IPS-20b (cell line): ENCODE results near the gene CD2AP.
"Not testable (repeated sequence)": the region's sequence is repeated elsewhere in the genome, so short reads cannot be mapped to it uniquely, and the experiment has no call there.

Source experiments
- H3K27ac ChIP-seq: one replicate; pipeline ENCODE4 v1.5.1; 2013; ENCODE audit warnings: low read length
- H3K27me3 ChIP-seq: 2 replicates; pipeline ENCODE4 v1.6.1; 2013; ENCODE audit warnings: mild to moderate bottlenecking, low read length, inconsistent platforms; ENCODE audit not compliant: insufficient read depth
- H3K36me3 ChIP-seq: 2 replicates; pipeline ENCODE4 v1.6.1; 2013; ENCODE audit warnings: low read depth, mild to moderate bottlenecking, inconsistent platforms, low read length, moderate library complexity; ENCODE audit not compliant: insufficient read depth
- H3K4me1 ChIP-seq: 2 replicates; pipeline ENCODE4 v1.6.1; 2013; ENCODE audit warnings: mild to moderate bottlenecking, control low read depth, inconsistent platforms, low read length, moderate library complexity; ENCODE audit not compliant: insufficient read depth
- H3K4me3 ChIP-seq: 2 replicates; pipeline ENCODE4 v1.5.1; 2013; ENCODE audit warnings: mild to moderate bottlenecking, low read length, inconsistent platforms
- H3K9ac ChIP-seq: 2 replicates; pipeline ENCODE4 v1.6.1; 2013; ENCODE audit warnings: low read depth, mild to moderate bottlenecking, inconsistent platforms, low read length, moderate library complexity
- H3K9me3 ChIP-seq: 2 replicates; pipeline ENCODE4 v1.6.1; 2013; ENCODE audit warnings: mild to moderate bottlenecking, low read depth, low read length, inconsistent platforms; ENCODE audit not compliant: insufficient read depth

CD2AP gene, protein sequence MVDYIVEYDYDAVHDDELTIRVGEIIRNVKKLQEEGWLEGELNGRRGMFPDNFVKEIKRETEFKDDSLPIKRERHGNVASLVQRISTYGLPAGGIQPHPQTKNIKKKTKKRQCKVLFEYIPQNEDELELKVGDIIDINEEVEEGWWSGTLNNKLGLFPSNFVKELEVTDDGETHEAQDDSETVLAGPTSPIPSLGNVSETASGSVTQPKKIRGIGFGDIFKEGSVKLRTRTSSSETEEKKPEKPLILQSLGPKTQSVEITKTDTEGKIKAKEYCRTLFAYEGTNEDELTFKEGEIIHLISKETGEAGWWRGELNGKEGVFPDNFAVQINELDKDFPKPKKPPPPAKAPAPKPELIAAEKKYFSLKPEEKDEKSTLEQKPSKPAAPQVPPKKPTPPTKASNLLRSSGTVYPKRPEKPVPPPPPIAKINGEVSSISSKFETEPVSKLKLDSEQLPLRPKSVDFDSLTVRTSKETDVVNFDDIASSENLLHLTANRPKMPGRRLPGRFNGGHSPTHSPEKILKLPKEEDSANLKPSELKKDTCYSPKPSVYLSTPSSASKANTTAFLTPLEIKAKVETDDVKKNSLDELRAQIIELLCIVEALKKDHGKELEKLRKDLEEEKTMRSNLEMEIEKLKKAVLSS

DNA sequence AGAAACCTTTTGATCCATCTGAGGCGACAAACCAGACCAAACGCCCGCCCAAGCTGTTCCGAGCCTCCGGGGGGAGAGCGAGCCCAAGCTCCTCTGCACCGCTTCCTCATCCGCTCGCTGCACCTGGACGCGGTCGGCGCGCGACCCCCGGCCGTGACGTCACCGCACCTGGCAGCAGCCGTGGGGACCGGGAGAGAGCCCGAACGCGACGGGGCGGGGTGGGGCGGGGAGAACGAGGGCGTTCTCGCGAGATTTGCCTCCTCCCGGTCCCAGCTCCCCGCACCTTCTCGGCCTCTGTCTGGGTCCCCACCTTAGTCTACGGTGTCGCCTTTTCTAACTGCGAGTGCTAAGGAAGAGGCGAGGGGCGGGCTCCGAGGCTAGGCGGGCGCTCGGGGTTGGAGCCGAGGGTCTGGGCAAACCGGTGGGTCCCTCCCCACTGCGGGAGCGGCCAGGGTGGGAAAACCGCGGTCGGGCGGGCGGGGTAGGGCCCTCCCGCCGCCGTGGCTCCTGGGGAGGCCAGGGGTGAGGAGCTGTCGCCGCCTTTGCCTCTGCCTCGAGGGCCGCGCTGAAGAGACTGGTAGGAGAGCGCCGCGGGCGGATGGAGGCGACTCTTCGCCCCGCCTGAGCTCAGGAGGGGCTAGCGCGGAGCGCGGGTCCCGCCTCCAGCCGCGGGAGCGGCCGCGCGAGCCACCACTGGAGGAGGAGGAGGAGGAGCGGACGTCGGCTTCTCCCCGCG, at the start of gene CD2AP:
CD2AP (plus strand) TSS at position 293 of the 736 bp plus-strand sequence. CDS start 456 bp downstream, outside the sequence.
- Histone ChIP-seq H3K9ac (peak within 1 kb of the TSS; percentile 93), H3K27ac (peak within 1 kb of the TSS; percentile 69), H3K27me3 (no peaks in the 10 kb centered on the region), H3K36me3 (no peaks in the 10 kb centered on the region), H3K4me3 (peak within 1 kb of the TSS; percentile 90), H3K4me1 (peaks cover 20% of the 10 kb centered on the region; the same call in 1 of the 2 replicates), H3K9me3 (no peaks in the 10 kb centered on the region)

DNA sequence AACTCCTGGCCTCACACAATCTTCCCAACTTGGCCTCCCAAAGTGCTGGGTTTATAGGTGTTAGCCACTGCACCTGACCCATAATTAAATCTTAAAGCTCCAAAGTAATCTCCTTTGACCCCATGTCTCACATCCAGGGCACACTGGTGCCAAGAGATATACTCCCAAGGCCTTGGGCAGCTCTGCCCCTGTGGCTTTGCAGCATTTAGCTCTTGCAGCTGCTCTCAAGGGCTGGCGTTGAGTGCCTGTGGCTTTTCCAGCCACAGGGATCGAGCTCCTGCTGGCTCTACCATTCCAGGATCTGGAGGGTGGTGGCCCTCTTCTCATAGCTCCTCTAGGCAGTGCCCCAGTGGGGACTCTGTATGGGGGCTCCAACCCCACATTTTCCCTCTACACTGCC, 49.3 kb upstream of the CD2AP start:
- Histone ChIP-seq H3K9ac (peak overlapping the region; percentile 53; the same call in 1 of the 2 replicates), H3K27ac (peak overlapping the region; percentile 88), H3K36me3 (0 out of 2 replicates have a peak, but pooled peaks cover 3% of the 10 kb centered on the region), H3K4me1 (peaks cover 9% of the 10 kb centered on the region), H3K27me3 (no peaks in the 10 kb centered on the region), H3K4me3 (no peak overlapping the region; the same call in 1 of the 2 replicates), H3K9me3 (peaks cover 12% of the 10 kb centered on the region)

DNA sequence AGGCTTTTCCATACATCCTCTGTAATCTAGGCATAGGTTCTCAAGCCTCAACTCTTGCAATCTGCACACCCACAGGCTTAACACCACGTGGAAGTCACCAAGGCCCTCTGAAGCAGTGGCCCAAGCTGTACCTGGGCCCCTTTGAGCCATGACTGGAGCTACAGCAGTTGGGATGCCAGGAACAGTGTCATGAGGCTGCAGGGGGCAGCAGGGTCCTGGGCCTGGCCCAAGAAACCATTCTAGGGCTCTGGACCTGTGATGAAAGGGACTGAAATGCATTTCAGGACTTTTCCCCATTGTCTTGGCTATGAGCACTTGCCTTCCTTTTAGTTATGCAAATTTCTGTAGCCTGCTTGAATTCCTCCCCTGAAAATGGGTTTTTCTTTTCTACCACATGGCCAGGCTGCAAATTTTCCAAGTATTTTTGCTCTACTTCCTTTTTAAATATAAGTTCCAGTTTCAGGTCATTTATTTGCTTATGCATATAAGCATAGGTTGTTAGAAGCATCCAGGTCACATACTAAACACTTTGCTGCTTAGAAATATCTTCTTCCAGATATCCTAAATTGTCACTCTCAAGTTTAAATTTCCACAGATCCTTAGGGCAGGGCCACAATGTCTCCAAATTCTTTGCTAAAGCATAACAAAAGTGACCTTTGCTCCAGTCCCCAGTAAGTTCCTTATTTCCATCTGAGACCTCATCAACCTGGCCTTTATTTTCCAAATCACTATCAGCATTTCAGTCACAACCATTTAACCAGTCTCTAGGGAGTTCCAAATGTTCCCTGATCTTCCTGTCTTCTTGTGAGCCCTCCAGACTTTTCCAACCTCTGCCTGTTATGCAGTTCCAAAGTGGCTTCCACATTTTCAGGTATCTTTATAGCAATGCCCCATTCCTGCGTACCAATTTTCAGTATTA, 48.6 kb upstream of the CD2AP start:
- Histone ChIP-seq H3K36me3 (0 out of 2 replicates have a peak, but pooled peaks cover 3% of the 10 kb centered on the region), H3K4me1 (peaks cover 9% of the 10 kb centered on the region), H3K4me3 (peak overlapping the region; percentile 28), H3K9ac (peak overlapping the region; percentile 53; the same call in 1 of the 2 replicates), H3K27me3 (no peaks in the 10 kb centered on the region), H3K9me3 (peaks cover 12% of the 10 kb centered on the region), H3K27ac (peak overlapping the region; percentile 88)

DNA sequence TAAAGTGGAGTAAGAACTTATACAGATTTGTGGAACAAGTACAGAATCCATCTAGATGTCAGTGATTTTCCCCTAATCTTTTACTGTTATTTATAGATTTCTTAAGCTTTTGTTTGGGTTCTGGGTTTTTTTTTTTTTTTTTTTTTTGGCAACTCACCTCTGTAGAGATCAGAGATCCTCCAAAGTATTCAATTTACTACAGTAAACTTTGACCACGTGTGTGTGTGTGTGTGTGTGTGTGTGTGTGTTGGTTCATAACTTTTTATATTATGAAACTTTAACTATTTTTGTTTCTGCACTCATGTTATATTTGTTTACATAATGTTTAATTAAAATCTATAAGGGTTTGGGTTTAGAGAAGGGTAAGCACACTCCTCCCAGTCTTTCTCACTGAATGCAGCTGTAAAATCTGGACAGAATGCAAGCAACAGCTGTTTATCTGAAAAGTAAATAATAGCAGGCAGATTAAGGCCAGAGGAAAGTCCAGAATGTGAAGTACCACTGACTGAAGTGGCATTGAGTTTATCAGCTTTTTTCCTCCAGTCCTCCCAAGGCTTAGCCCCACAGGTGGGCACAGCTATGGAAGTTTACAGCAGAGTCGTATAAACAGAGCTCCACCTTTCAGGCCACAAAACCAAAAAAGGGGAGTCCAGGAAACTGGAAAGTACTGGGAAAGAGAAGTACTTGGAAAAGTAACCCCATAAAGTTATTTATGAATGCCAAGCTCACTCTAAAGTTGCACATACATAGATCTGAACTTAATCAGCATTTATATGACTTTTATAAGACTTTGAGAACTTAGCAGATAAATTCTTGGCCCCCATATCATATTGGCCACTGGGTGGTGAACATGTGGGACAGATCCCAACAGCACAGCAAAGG, 43.0 kb upstream of the CD2AP start:
- H3K4me3 ChIP-seq, result no peak overlapping the region

DNA sequence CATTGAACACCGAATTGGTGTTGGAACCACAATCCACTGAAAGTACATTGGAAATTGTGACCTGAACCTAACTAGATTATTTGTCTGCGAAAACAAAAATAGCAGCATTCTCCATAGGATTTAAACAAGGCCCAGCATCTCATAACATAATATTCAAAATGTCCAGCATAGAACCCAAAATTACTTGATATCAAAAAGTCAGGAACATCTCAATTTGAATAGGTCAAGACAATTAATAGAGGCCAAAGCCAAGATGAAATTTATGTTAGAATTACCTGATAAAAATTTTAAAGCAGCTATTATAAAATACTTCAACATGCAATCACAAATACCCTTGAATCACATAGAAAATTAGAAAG, 42.4 kb upstream of the CD2AP start:
- H3K9me3 ChIP-seq, result no peaks in the 10 kb centered on the region

More for the DNA sequence above, 43.0 kb upstream of the CD2AP start:
- H3K27me3 ChIP-seq, result no peaks in the 10 kb centered on the region
- no peak overlapping the region for H3K9ac ChIP-seq
- peaks cover 4% of the 10 kb centered on the region for H3K4me1 ChIP-seq
- no peaks in the 10 kb centered on the region for H3K36me3 ChIP-seq
- H3K9me3 ChIP-seq, result no peaks in the 10 kb centered on the region
- no peak overlapping the region for H3K27ac ChIP-seq

DNA sequence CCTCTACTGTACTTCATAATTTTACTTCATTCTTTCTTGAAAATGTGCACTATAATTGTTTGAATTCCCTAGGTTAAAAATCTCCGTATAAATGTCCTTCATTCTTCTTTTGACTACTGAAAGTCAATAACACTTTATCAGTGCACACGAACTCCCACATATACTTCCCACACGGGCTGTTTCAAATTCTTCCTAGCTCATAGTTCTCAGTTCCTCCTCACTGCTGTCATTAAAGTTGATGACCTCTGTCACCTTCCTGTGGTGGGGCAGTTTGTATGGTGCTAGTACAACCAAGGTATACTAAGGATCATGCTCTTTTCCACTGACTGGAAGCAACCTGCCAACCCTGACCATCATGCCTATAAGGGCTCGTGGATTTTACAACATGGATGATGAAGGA, 40.0 kb upstream of the CD2AP start:
- no peaks in the 10 kb centered on the region for H3K27me3 ChIP-seq
- H3K9ac ChIP-seq, result no peak overlapping the region
- no peaks in the 10 kb centered on the region for H3K4me1 ChIP-seq
- no peaks in the 10 kb centered on the region for H3K9me3 ChIP-seq
- H3K4me3 ChIP-seq, result no peak overlapping the region
- H3K27ac ChIP-seq, result no peak overlapping the region
- no peaks in the 10 kb centered on the region for H3K36me3 ChIP-seq

More for the DNA sequence above, 42.4 kb upstream of the CD2AP start:
- Histone ChIP-seq H3K4me3 (no peak overlapping the region), H3K4me1 (no peaks in the 10 kb centered on the region; the same call in 1 of the 2 replicates), H3K36me3 (no peaks in the 10 kb centered on the region), H3K27ac (no peak overlapping the region), H3K27me3 (no peaks in the 10 kb centered on the region), H3K9ac (no peak overlapping the region)

DNA sequence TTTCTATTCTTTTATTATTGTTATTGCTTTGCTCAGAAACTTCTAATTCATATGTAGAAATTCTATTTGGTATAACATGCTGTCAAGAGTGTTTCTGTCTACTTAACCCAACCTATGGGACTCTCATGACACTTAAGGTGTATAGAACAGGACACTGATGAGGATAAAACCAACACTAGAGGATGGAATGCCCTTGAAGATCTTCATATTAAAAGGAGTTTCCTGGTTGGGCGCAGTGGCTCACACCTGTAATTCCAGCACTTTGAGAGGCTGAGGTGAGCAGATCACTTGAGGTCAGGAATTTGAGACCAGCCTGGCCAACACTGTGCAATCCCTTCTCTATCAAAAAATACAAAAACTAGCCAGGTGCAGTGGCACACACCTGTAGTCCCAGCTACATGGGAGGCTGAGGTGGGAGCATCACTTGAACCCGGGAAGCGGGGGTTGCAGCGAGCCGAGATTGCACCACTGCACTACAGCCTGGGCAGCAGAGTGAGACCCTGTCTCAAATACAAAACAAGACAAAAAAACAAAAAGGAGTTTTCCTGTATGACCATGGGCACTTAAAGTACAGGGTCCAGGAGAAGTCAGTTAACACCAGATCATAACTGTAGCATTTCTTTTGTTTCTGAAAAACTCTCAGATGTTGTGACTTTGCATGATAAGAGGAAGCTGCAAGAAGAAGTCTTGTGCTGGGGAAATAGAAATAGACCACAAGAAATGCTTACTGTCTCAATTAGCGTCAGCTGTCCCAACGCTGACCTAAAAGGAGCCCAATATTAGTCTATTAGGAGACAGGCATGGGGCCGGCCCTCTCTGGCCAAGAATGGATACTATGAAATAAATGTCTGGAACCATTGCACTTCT, 38.9 kb upstream of the CD2AP start:
- H3K27me3 ChIP-seq, result no peaks in the 10 kb centered on the region
- H3K4me3 ChIP-seq, result no peak overlapping the region
- no peaks in the 10 kb centered on the region for H3K36me3 ChIP-seq
- H3K9me3 ChIP-seq, result no peaks in the 10 kb centered on the region
- no peaks in the 10 kb centered on the region for H3K4me1 ChIP-seq
- H3K27ac ChIP-seq, result no peak overlapping the region
- no peak overlapping the region for H3K9ac ChIP-seq

DNA sequence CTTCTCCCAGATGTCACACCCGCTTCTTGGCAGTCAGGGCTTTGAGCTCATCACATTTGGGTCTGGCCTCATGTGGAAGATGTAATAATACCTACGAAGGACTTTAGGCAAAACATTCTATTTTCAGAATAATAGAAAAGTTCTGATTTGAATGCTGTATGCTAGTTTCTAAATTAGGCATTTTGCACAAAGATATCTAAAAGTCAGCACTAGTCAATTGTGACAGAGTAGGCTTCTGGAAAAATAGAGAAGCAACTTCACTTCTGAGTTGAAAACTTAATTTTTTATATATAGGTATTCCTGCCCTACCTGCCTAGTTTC, 38.3 kb upstream of the CD2AP start:
- no peak overlapping the region for H3K27ac ChIP-seq
- H3K9me3 ChIP-seq, result no peaks in the 10 kb centered on the region
- H3K4me3 ChIP-seq, result no peak overlapping the region

DNA sequence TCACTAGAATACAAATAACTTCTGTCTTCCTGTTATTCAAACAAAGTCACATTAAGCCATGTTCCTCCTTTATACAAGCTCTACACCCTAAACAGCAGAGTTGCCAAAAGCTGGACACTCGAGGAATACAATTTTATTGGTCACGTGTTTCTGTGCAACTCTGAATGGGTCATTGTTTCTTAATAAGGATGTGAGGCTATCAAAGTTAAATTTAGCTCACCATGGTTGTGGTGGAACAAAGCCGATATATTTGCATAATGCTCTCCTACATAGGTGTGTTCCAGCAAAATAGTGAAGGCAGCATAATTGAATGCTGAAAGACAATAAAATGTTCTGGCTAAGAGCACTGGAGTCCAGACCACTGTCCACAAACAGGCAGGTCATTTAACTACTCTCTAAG, 36.9 kb upstream of the CD2AP start:
- no peaks in the 10 kb centered on the region for H3K4me1 ChIP-seq

More for the DNA sequence above, 38.3 kb upstream of the CD2AP start:
- no peaks in the 10 kb centered on the region for H3K36me3 ChIP-seq
- H3K9ac ChIP-seq, result no peak overlapping the region
- H3K4me1 ChIP-seq, result no peaks in the 10 kb centered on the region
- no peaks in the 10 kb centered on the region for H3K27me3 ChIP-seq

DNA sequence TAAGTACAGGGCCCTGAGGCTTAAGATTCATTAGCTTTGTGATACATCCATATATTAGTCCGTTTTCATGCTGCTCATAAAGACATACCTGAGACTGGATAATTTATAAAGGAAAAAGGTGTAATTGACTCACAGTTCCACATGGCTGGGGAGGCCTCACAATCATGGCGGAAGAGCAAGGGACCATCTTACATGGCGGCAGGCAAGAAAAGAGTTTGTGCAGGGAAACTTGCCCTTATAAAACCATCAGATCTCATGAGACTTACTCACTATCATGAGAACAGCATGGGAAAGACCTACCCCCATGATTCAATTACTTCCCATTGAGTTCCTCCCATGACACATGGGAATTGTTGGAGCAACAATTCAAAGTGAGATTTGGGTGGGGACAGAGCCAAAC, 32.6 kb upstream of the CD2AP start:
- H3K36me3 ChIP-seq, H3K4me3 ChIP-seq, H3K9me3 ChIP-seq, H3K27me3 ChIP-seq, H3K4me1 ChIP-seq, H3K9ac ChIP-seq, H3K27ac ChIP-seq: not testable (repeated sequence)

More for the DNA sequence above, 36.9 kb upstream of the CD2AP start:
- Histone ChIP-seq H3K9me3 (no peaks in the 10 kb centered on the region), H3K9ac (no peak overlapping the region), H3K27ac (no peak overlapping the region), H3K4me3 (no peak overlapping the region), H3K36me3 (no peaks in the 10 kb centered on the region), H3K27me3 (no peaks in the 10 kb centered on the region)
